SK-N-SH treated with all-trans-retinoic acid at 6 μM for 48 hours (cell line): ENCODE results near the gene VPS9D1.

Experiments used
- ARNTL ChIP-seq: fragments of 450-650 bp; formaldehyde crosslinking; IDR thresholded peaks from 2 replicates; pipeline ENCODE4 v1.5.0; 2020; ENCODE audit warnings: low read depth, mild to moderate bottlenecking, moderate library complexity, borderline replicate concordance
- BACH2 ChIP-seq: fragments of 250-450 bp; sonication (Bioruptor Pico); IDR thresholded peaks from 2 replicates; pipeline ENCODE4 v1.9.0; 2021; ENCODE audit warnings: mild to moderate bottlenecking, borderline replicate concordance
- CREB5 ChIP-seq: fragments of 250-450 bp; sonication (Bioruptor Pico); IDR thresholded peaks from 2 replicates; pipeline ENCODE4 v1.5.1; 2020; ENCODE audit warnings: low read depth, mild to moderate bottlenecking, moderate library complexity
- CSDC2 ChIP-seq: fragments of 250-450 bp; sonication (Bioruptor Pico); IDR thresholded peaks from 2 replicates; pipeline ENCODE4 v1.5.0; 2020; ENCODE audit warnings: mild to moderate bottlenecking, moderate library complexity
- RARB ChIP-seq: fragments of 250-450 bp; sonication (Bioruptor Pico); IDR thresholded peaks from 2 replicates; pipeline ENCODE4 v1.8.0; 2021; ENCODE audit warnings: mild to moderate bottlenecking, moderate library complexity
- SNAI2 ChIP-seq: fragments of 250-450 bp; sonication (Bioruptor Pico); IDR thresholded peaks from 2 replicates; pipeline ENCODE4 v1.5.0; 2020; ENCODE audit warnings: mild to moderate bottlenecking, moderate library complexity
- TOX ChIP-seq: fragments of 250-450 bp; sonication (Bioruptor Pico); IDR thresholded peaks from 2 replicates; pipeline ENCODE4 v1.8.0; 2021; ENCODE audit warnings: mild to moderate bottlenecking, moderate library complexity, borderline replicate concordance
- ZFP3 ChIP-seq: fragments of 250-450 bp; sonication (Bioruptor Pico); IDR thresholded peaks from 2 replicates; pipeline ENCODE4 v1.5.0; 2020; ENCODE audit warnings: mild to moderate bottlenecking, moderate library complexity
- ZNF8 ChIP-seq: fragments of 450-650 bp; formaldehyde crosslinking; IDR thresholded peaks from 2 replicates; pipeline ENCODE4 v1.5.0; 2020; ENCODE audit warnings: mild to moderate bottlenecking, moderate library complexity
- TF ChIP-seq, protein P1 (sequence below): fragments of 250-450 bp; sonication (Bioruptor Pico); IDR thresholded peaks from 2 replicates; pipeline ENCODE4 v1.5.1; 2021; ENCODE audit warnings: mild to moderate bottlenecking, moderate library complexity
- TF ChIP-seq, protein P2 (sequence below): fragments of 250-450 bp; sonication (Bioruptor Pico); IDR thresholded peaks from 2 replicates; pipeline ENCODE4 v1.8.0; 2020; ENCODE audit warnings: mild to moderate bottlenecking, moderate library complexity, borderline replicate concordance

DNA sequence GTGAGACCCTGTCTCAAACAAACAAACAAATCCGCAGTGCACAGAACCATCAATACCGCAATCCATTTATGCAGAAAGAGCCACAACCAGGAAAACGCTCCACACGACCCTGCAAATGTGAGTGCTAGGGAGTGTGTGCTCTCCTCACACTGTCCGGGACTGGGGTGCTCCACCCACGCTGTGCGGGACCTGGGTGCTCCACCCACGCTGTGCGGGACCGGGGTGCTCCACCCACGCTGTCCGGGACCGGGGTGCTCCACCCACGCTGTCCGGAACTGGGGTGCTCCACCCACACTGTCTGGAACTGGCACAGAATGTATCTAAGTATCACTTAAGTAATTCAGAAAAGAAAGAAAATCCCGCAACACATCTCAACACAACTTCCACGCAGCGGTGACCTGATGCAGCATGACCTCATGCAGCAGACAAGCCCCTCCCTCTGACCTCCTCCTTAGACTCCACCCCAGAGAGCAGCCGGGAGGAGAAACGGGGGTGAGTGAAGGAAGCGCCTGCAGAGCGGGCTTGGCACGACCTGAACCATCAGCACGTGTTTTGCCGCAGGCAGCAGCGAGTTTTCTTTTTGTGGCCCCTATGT lies 39.1 kb upstream of the VPS9D1 start:
- no peak for TF ChIP-seq TOX (CRISPR knock-in tag)
- no peak for TF ChIP-seq ARNTL (CRISPR knock-in tag)
- no peak for TF ChIP-seq CREB5 (CRISPR knock-in tag)
- no peak for TF ChIP-seq ZNF8
- TF ChIP-seq, protein P1, sequence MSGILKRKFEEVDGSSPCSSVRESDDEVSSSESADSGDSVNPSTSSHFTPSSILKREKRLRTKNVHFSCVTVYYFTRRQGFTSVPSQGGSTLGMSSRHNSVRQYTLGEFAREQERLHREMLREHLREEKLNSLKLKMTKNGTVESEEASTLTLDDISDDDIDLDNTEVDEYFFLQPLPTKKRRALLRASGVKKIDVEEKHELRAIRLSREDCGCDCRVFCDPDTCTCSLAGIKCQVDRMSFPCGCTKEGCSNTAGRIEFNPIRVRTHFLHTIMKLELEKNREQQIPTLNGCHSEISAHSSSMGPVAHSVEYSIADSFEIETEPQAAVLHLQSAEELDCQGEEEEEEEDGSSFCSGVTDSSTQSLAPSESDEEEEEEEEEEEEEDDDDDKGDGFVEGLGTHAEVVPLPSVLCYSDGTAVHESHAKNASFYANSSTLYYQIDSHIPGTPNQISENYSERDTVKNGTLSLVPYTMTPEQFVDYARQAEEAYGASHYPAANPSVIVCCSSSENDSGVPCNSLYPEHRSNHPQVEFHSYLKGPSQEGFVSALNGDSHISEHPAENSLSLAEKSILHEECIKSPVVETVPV (CRISPR knock-in tag), result no peak
- TF ChIP-seq CSDC2 (CRISPR knock-in tag), result no peak
- TF ChIP-seq SNAI2 (CRISPR knock-in tag), result no peak
- TF ChIP-seq RARB (CRISPR knock-in tag), result no peak
- TF ChIP-seq, protein P2, sequence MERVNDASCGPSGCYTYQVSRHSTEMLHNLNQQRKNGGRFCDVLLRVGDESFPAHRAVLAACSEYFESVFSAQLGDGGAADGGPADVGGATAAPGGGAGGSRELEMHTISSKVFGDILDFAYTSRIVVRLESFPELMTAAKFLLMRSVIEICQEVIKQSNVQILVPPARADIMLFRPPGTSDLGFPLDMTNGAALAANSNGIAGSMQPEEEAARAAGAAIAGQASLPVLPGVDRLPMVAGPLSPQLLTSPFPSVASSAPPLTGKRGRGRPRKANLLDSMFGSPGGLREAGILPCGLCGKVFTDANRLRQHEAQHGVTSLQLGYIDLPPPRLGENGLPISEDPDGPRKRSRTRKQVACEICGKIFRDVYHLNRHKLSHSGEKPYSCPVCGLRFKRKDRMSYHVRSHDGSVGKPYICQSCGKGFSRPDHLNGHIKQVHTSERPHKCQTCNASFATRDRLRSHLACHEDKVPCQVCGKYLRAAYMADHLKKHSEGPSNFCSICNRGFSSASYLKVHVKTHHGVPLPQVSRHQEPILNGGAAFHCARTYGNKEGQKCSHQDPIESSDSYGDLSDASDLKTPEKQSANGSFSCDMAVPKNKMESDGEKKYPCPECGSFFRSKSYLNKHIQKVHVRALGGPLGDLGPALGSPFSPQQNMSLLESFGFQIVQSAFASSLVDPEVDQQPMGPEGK (CRISPR knock-in tag), result no peak
- no peak for TF ChIP-seq ZFP3
- no peak for TF ChIP-seq BACH2 (CRISPR knock-in tag)
